ENCODE results near the gene HBA2. TPM values are rescaled to one million over a fixed set of nuclear protein-coding genes. Genes with fewer than 3 reads are reported as not detected.

HBA2 gene
- total and polyA plus RNA-seq, 9 of the 15 experiments (the other 6 are each of a cell fraction or from before 2014, with no cell fraction given) = 40.4 to 853 (median 286) TPM

DNA sequence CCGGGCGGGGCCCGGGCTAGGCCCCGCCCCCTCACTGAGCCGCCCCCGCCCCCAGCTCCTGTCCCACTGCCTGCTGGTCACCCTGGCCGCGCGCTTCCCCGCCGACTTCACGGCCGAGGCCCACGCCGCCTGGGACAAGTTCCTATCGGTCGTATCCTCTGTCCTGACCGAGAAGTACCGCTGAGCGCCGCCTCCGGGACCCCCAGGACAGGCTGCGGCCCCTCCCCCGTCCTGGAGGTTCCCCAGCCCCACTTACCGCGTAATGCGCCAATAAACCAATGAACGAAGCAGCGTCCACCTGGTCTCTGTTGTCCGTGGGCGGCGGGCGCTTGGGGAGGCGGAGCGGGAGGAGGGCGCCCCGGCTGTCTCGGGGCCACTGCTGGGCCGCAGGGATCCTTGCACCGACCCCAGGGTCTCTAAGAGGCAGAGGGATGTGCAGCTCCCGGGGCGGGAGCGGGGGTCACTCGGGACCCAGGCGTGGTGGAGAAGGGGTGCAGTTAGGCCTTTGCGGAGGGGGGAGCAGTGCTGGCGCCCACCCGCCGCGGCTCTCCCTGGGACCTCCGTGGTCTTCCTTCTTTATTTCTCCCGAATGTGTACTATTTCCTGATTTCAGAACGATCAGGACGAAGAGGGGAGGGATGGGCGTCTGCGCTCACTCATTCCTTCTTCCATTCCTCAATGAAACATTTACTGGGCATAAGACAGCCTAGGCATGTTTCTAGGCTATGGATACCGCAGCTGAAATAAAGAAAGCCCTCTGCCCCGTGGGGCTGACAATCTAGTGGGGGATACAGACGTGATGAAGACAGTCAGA is 18.3 kb upstream of the HBA2 start:
- no peaks in the 10 kb centered on the region for H3K27me3 ChIP-seq (ENCODE audit: control insufficient read depth in 2 of 2, insufficient read depth in 2 of 2, low read length in 2 of 2)
- in situ Hi-C loops (cut with MboI) = no loop called here
- ChIA-PET POLR2A (interaction anchor here (0.9 kb wide), 1 partner anchor 11 kb away, joined by 3 read pairs; no protein-coding TSS in a partner anchor), CTCF (ENCODE audit: low intra/inter-chr PET ratio) (no interaction called here)
- peak overlapping the region; percentile 68 to 86 for H3K9ac ChIP-seq (ENCODE audit: insufficient read depth in 1 of 2, low read depth in 2 of 2, low read length in 2 of 2)
- H3K4me2 ChIP-seq (ENCODE audit: insufficient read depth, low read length) = peak overlapping the region; percentile 78
- intact Hi-C loops (cut with micrococcal nuclease) = no loop called here
- peaks cover 2% of the 10 kb centered on the region; the same call in 1 of the 3 replicates for H3K79me2 ChIP-seq (ENCODE audit: control insufficient read depth, insufficient read depth, low read length)
- TSS peak; percentile 100 for BruUV-seq (replicated peaks)
- H4K20me1 ChIP-seq (replicated peaks; ENCODE audit: control insufficient read depth, insufficient read depth, low read length) = no peaks in the 10 kb centered on the region
- FAIRE-seq = peak; percentile 58
- peak overlapping the region; percentile 55 for H3K4me3 ChIP-seq
- ATAC-seq = peak; percentile 75
- 12% methylated on average over 37 of the region's 59 CpGs for WGBS (ENCODE audit: insufficient coverage, low coverage, missing lambda C conversion rate)
- H3K36me3 ChIP-seq (ENCODE audit: control insufficient read depth, insufficient read depth, low read length) = no peaks in the 10 kb centered on the region
- peak overlapping the region; percentile 77 for H3K27ac ChIP-seq (ENCODE audit: extremely low read depth, low read depth, low read length)
- no peaks in the 10 kb centered on the region for H3K9me1 ChIP-seq (ENCODE audit: control insufficient read depth, insufficient read depth, low read length)
- H3K9me3 ChIP-seq (replicated peaks; ENCODE audit: control insufficient read depth, insufficient read depth, low read depth, low read length) = 0 out of 2 replicates have a peak, but pooled peaks cover 2% of the 10 kb centered on the region
- peak overlapping the region; percentile 82 for H2AFZ ChIP-seq (ENCODE audit: low read depth, low read length)
- peaks cover 20% of the 10 kb centered on the region in 2 experiments; a peak in 4 of 5 replicates for H3K4me1 ChIP-seq (replicated peaks in 1 of 2; ENCODE audit: control insufficient read depth in 2 of 2, insufficient read depth in 2 of 2, low read length in 2 of 2)
- peak; percentile 64 to 75 (median 68) for DNase-seq (ENCODE audit: extremely low read depth in 1 of 4, low spot score in 3 of 4)
- peak; percentile 63 for TF ChIP-seq POLR2B (IDR thresholded peaks at IDR 0.05; ENCODE audit: low read depth, partially characterized antibody)
- peak; percentile 53 for TF ChIP-seq ZBTB17 (CRISPR knock-in tag; IDR thresholded peaks at IDR 0.05)
- peak; percentile 52 for TF ChIP-seq CXXC5 (CRISPR knock-in tag; IDR thresholded peaks at IDR 0.05)
- TF ChIP-seq, protein P1, sequence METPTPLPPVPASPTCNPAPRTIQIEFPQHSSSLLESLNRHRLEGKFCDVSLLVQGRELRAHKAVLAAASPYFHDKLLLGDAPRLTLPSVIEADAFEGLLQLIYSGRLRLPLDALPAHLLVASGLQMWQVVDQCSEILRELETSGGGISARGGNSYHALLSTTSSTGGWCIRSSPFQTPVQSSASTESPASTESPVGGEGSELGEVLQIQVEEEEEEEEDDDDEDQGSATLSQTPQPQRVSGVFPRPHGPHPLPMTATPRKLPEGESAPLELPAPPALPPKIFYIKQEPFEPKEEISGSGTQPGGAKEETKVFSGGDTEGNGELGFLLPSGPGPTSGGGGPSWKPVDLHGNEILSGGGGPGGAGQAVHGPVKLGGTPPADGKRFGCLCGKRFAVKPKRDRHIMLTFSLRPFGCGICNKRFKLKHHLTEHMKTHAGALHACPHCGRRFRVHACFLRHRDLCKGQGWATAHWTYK (CRISPR knock-in tag; IDR thresholded peaks at IDR 0.05) = peak; percentile 53; the same call in 1 of the 2 replicates
- TF ChIP-seq LEF1 (IDR thresholded peaks at IDR 0.05) = no peak
- no peak for TF ChIP-seq MAFF (IDR thresholded peaks at IDR 0.05; ENCODE audit: low read length)
- TF ChIP-seq ZKSCAN1 (IDR thresholded peaks at IDR 0.05; ENCODE audit: low read depth, low read length) = no peak
- TF ChIP-seq, protein P2, sequence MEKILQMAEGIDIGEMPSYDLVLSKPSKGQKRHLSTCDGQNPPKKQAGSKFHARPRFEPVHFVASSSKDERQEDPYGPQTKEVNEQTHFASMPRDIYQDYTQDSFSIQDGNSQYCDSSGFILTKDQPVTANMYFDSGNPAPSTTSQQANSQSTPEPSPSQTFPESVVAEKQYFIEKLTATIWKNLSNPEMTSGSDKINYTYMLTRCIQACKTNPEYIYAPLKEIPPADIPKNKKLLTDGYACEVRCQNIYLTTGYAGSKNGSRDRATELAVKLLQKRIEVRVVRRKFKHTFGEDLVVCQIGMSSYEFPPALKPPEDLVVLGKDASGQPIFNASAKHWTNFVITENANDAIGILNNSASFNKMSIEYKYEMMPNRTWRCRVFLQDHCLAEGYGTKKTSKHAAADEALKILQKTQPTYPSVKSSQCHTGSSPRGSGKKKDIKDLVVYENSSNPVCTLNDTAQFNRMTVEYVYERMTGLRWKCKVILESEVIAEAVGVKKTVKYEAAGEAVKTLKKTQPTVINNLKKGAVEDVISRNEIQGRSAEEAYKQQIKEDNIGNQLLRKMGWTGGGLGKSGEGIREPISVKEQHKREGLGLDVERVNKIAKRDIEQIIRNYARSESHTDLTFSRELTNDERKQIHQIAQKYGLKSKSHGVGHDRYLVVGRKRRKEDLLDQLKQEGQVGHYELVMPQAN (IDR thresholded peaks at IDR 0.05; ENCODE audit: borderline replicate concordance) = no peak
- TF ChIP-seq ZNF780A (CRISPR knock-in tag; IDR thresholded peaks at IDR 0.05) = no peak
- no peak for TF ChIP-seq RBM39 (optimal IDR thresholded peaks at IDR 0.05; ENCODE audit: low read depth, low read length)
- TF ChIP-seq, protein P3, sequence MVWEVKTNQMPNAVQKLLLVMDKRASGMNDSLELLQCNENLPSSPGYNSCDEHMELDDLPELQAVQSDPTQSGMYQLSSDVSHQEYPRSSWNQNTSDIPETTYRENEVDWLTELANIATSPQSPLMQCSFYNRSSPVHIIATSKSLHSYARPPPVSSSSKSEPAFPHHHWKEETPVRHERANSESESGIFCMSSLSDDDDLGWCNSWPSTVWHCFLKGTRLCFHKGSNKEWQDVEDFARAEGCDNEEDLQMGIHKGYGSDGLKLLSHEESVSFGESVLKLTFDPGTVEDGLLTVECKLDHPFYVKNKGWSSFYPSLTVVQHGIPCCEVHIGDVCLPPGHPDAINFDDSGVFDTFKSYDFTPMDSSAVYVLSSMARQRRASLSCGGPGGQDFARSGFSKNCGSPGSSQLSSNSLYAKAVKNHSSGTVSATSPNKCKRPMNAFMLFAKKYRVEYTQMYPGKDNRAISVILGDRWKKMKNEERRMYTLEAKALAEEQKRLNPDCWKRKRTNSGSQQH (CRISPR knock-in tag; IDR thresholded peaks at IDR 0.05) = no peak
- TF ChIP-seq ZBTB26 (CRISPR knock-in tag; IDR thresholded peaks at IDR 0.05) = no peak
- no peak for TF ChIP-seq CLOCK (CRISPR knock-in tag; IDR thresholded peaks at IDR 0.05; ENCODE audit: borderline replicate concordance)
